ENCODE data around the gene NDST1. TPM values are rescaled to one million over a fixed set of nuclear protein-coding genes. Genes with fewer than 3 reads are reported as not detected.

Gene NDST1
- total and polyA plus RNA-seq, 2 donors (not counting 3 experiments of a cell fraction or from before 2014, with no cell fraction given): 38.6 to 102 TPM

- Histone ChIP-seq H3K36me3 (ENCODE audit: control insufficient read depth in 2 of 2, extremely low read depth in 1 of 2, insufficient read depth in 2 of 2, low read length in 2 of 2) (peaks cover 3% of the 10 kb centered on the region in 2 experiments), H3K27me3 (ENCODE audit: control insufficient read depth in 2 of 2, insufficient read depth in 2 of 2, low read length in 2 of 2) (no peaks in the 10 kb centered on the region), H3K9me3 (replicated peaks; ENCODE audit: control insufficient read depth, insufficient read depth, low read length) (no peaks in the 10 kb centered on the region), H3K9me1 (replicated peaks; ENCODE audit: control insufficient read depth, extremely low read depth, insufficient read depth, low read length) (no peaks in the 10 kb centered on the region), H2AFZ (ENCODE audit: low read depth, low read length) (no peak overlapping the region), H3K4me3 (replicated peaks in 1 of 3; ENCODE audit: insufficient read depth in 1 of 3, low read depth in 1 of 3, low read length in 3 of 3) (no peak overlapping the region), H3K9ac (replicated peaks; ENCODE audit: extremely low read depth, insufficient read depth, low read length) (no peak overlapping the region), H4K20me1 (replicated peaks; ENCODE audit: control insufficient read depth, extremely low read depth, insufficient read depth, low read length) (no peaks in the 10 kb centered on the region), H3K27ac (ENCODE audit: insufficient read depth, low read depth, low read length) (no peak overlapping the region), H3K79me2 (ENCODE audit: control insufficient read depth, insufficient read depth, low read length) (peaks cover 52% of the 10 kb centered on the region), H3K4me1 (ENCODE audit: control insufficient read depth, extremely low read depth, insufficient read depth, low read length) (peaks cover 36% of the 10 kb centered on the region), H3K4me2 (ENCODE audit: insufficient read depth, low read length) (peak overlapping the region; percentile 4)
- no peak for FAIRE-seq
- TF ChIP-seq CTCF (IDR thresholded peaks at IDR 0.05; ENCODE audit: extremely low read depth in 1 of 2, insufficient read depth in 1 of 2, low read depth in 1 of 2, low read length in 2 of 2): no peak
- TF ChIP-seq MAX (IDR thresholded peaks at IDR 0.05; ENCODE audit: insufficient read depth, insufficient read length): no peak
- TF ChIP-seq EZH2 (IDR thresholded peaks at IDR 0.05; ENCODE audit: borderline replicate concordance, low read depth, low read length, severe bottlenecking): no peak
- TF ChIP-seq FOS (IDR thresholded peaks at IDR 0.05; ENCODE audit: borderline replicate concordance, insufficient read depth, low read length): no peak
- no peak for TF ChIP-seq MYC (IDR thresholded peaks at IDR 0.05; ENCODE audit: low read depth, low read length)
- TF ChIP-seq POLR2A (IDR thresholded peaks at IDR 0.05; ENCODE audit: low read depth, low read length): no peak
- TF ChIP-seq POLR2AphosphoS5 (IDR thresholded peaks at IDR 0.05; ENCODE audit: insufficient read depth, low read depth, low read length): no peak
- no peak for TF ChIP-seq JUN (IDR thresholded peaks at IDR 0.05; ENCODE audit: borderline replicate concordance, insufficient read depth, insufficient read length, low read depth)
- TF ChIP-seq GATA2 (IDR thresholded peaks at IDR 0.05; ENCODE audit: insufficient read depth, insufficient read length, low read depth, low read length): no peak
- dilution Hi-C loops (cut with MboI; ENCODE audit: extremely low pct_ligation_motif_present, low sequenced_read_pairs): no loop called here
- DNase-seq (ENCODE audit: low read depth, low spot score): no peak
- ChIA-PET POLR2A (no interaction called here), CTCF (interaction anchor here (0.8 to 1.2 kb wide), 2 partner anchors 9 to 37 kb away, joined by 3 read pairs; no protein-coding TSS in a partner anchor)
- no TSS peak for BruUV-seq (replicated peaks)
- intact Hi-C loops (cut with micrococcal nuclease): no loop called here
These were observed 11.8 kb upstream of the NDST1 start for GRCh38 chr5:150496098-150496497.

Measured in endothelial cell of umbilical vein (primary cell).